GM12892 (cell line): ENCODE data around the gene ARID2.

Experiments
- POLR2A ChIP-seq: IDR thresholded peaks from 2 replicates; pipeline ENCODE4 v1.6.1; 2011; ENCODE audit warnings: low read depth, low read length, control low read depth
- POLR2AphosphoS5 ChIP-seq: IDR thresholded peaks from 2 replicates; pipeline ENCODE4 v1.6.1; 2011; ENCODE audit warnings: low read depth, low read length, control low read depth

DNA sequence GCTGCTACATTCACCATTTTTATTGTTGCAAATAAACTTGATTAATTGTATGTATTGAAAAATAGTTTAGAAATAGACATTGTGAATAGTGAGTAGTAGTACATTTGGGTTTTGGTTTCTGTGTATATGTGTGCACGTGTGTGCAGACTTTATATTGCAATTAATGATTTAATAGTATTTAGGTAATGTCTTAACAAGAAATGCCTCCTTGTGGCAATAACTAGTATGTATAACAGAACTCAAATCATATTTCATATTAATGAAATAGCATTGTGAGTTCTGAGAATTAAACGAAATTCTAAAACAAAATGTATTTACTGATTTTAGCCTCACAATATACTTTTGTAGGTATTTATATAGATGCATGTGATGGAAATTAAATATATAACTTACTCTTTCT lies 160.8 kb downstream of the ARID2 start:
- TF ChIP-seq POLR2A (no peak), POLR2AphosphoS5 (no peak)
